Endothelial cell of umbilical vein (primary cell): Measurements from ENCODE around the gene QRFPR. TPM values are rescaled to one million over a fixed set of nuclear protein-coding genes. Genes with fewer than 3 reads are reported as not detected.
"Not testable (repeated sequence)": the region's sequence is repeated elsewhere in the genome, so short reads cannot be mapped to it uniquely, and the experiment has no call there.

ENCODE experiments used
- BruUV-seq: library from RNA; stranded (reverse); fragments of 400-500 nt; replicated peaks from 2 replicates; lab custom pipeline; 2021; lab: Mats Ljungman, UMichigan
- CTCF ChIA-PET: fragments of 300-600, 350-600 bp; sonication (Branson Sonifier 250); formaldehyde crosslinking; loops from one replicate; lab custom pipeline; 2021; ENCODE audit warnings: antibody characterized with exemption, inconsistent platforms; lab: Charles Lee
- POLR2A ChIA-PET: fragments of 300-600, 350-600 bp; sonication (Branson Sonifier 250); formaldehyde crosslinking; loops from one replicate; lab custom pipeline; 2021; ENCODE audit warnings: antibody characterized with exemption, inconsistent platforms; lab: Charles Lee
- DNase-seq: peaks from one replicate; pipeline ENCODE4 v3.0.0-alpha.2; 2011; ENCODE audit warnings: low read depth, low spot score
- FAIRE-seq: peaks from 2 replicates; lab custom pipeline; 2011; peaks lifted over from hg19 to GRCh38; lab: Jason Lieb, UNC
- H2AFZ ChIP-seq: 2 replicates; pipeline ENCODE4 v1.6.0; 2012; ENCODE audit warnings: low read depth, low read length, control low read depth, inconsistent platforms
- H3K27ac ChIP-seq: 2 replicates; pipeline ENCODE4 v1.5.1; 2011; ENCODE audit warnings: low read depth, mild to moderate bottlenecking, control low read depth, low read length, moderate library complexity; ENCODE audit not compliant: insufficient read depth
- H3K27me3 ChIP-seq, 2 experiments: 2 replicates each; pipeline versions ENCODE4 v1.6.0 to v1.6.1; 2011; ENCODE audit warnings: low read length in 2 of 2, mixed read lengths in 1 of 2; ENCODE audit not compliant: control insufficient read depth in 2 of 2, insufficient read depth in 2 of 2
- H3K36me3 ChIP-seq, 2 experiments: 2 replicates in 1 of 2; 3 replicates in 1 of 2; pipeline ENCODE4 v1.5.1; 2011; ENCODE audit warnings: low read length in 2 of 2, mild to moderate bottlenecking in 1 of 2, moderate library complexity in 1 of 2; ENCODE audit not compliant: control insufficient read depth in 2 of 2, insufficient read depth in 2 of 2; ENCODE audit errors: extremely low read depth in 1 of 2
- H3K4me1 ChIP-seq: 3 replicates; pipeline ENCODE4 v1.5.1; 2011; ENCODE audit warnings: mild to moderate bottlenecking, low read length; ENCODE audit not compliant: control insufficient read depth, insufficient read depth; ENCODE audit errors: extremely low read depth
- H3K4me2 ChIP-seq: 2 replicates; pipeline ENCODE4 v1.6.1; 2011; ENCODE audit warnings: low read length, control low read depth, mixed read lengths; ENCODE audit not compliant: insufficient read depth
- H3K4me3 ChIP-seq, 3 experiments: fragments of 200-600 bp in 1 of 3; sonication (generic), shearing (Covaris generic) in 1 of 3; replicated peaks in 1 of 3; 2 replicates each; pipeline ENCODE4 v1.5.1; 2011 to 2016; ENCODE audit warnings: control low read depth in 3 of 3, low read length in 3 of 3, mild to moderate bottlenecking in 2 of 3, inconsistent platforms in 1 of 3, low read depth in 1 of 3, moderate library complexity in 1 of 3; ENCODE audit not compliant: insufficient read depth in 1 of 3
- H3K79me2 ChIP-seq: 2 replicates; pipeline ENCODE4 v1.6.0; 2012; ENCODE audit warnings: low read length, inconsistent platforms; ENCODE audit not compliant: control insufficient read depth, insufficient read depth
- H3K9ac ChIP-seq: replicated peaks from 2 replicates; pipeline ENCODE3; 2011; ENCODE audit warnings: low read length, control low read depth; ENCODE audit not compliant: insufficient read depth; ENCODE audit errors: extremely low read depth
- H3K9me1 ChIP-seq: replicated peaks from 3 replicates; pipeline ENCODE4 v1.6.0; 2011; ENCODE audit warnings: mild to moderate bottlenecking, low read length; ENCODE audit not compliant: control insufficient read depth, insufficient read depth; ENCODE audit errors: extremely low read depth
- H3K9me3 ChIP-seq: replicated peaks from 2 replicates; pipeline ENCODE4 v1.5.1; 2012; ENCODE audit warnings: low read length, inconsistent platforms; ENCODE audit not compliant: control insufficient read depth, insufficient read depth
- H4K20me1 ChIP-seq: replicated peaks from 2 replicates; pipeline ENCODE3; 2011; ENCODE audit warnings: mild to moderate bottlenecking, low read length; ENCODE audit not compliant: control insufficient read depth, insufficient read depth; ENCODE audit errors: extremely low read depth
- CTCF ChIP-seq, 2 donors: IDR thresholded peaks; 1 replicate in 1 of 2; 2 replicates in 1 of 2; pipeline ENCODE4 v1.5.1; 2011; ENCODE audit warnings: low read length in 2 of 2, mild to moderate bottlenecking in 2 of 2, moderate library complexity in 2 of 2, control low read depth in 1 of 2, inconsistent platforms in 1 of 2, low read depth in 1 of 2; ENCODE audit not compliant: insufficient read depth in 1 of 2; ENCODE audit errors: extremely low read depth in 1 of 2
- POLR2AphosphoS5 ChIP-seq: IDR thresholded peaks from 2 replicates; pipeline ENCODE4 v1.6.1; 2012; ENCODE audit warnings: low read depth, mild to moderate bottlenecking, control low read depth, low read length, moderate library complexity; ENCODE audit not compliant: insufficient read depth
- dilution Hi-C: fragments of 300-500 bp; cut with MboI; formaldehyde crosslinking; loops from one replicate; pipeline ENCODE4 v1.15.0; 2019; ENCODE audit warnings: low sequenced_read_pairs; ENCODE audit not compliant: extremely low pct_ligation_motif_present
- intact Hi-C: fragments of 100-400 bp; cut with micrococcal nuclease; formaldehyde crosslinking; loops from one replicate; pipeline ENCODE4 v1.10.0; 2022
- polyA plus RNA-seq, 4 experiments: library from polyadenylated mRNA; depleted of rRNA in 3 of 4; stranded (reverse) in 3 of 4; unstranded in 1 of 4; fragments of >200 nt; gene quantifications; 2 replicates each; pipeline versions ENCODE4 v1.2.1 to v1.2.3, GENCODE V29; 2011 to 2012; ENCODE audit warnings: missing spikeins in 1 of 4
- total RNA-seq: library from RNA; stranded (reverse); gene quantifications from 2 replicates; pipeline ENCODE4 v1.2.3, GENCODE V29; 2021
- TF ChIP-seq, protein P1 (sequence below): IDR thresholded peaks from 2 replicates; pipeline ENCODE4 v1.6.1; 2011; ENCODE audit not compliant: insufficient read depth, insufficient read length

Gene QRFPR
- total and polyA plus RNA-seq, 2 donors (not counting 3 experiments of a cell fraction or from before 2014, with no cell fraction given), result not detected

DNA sequence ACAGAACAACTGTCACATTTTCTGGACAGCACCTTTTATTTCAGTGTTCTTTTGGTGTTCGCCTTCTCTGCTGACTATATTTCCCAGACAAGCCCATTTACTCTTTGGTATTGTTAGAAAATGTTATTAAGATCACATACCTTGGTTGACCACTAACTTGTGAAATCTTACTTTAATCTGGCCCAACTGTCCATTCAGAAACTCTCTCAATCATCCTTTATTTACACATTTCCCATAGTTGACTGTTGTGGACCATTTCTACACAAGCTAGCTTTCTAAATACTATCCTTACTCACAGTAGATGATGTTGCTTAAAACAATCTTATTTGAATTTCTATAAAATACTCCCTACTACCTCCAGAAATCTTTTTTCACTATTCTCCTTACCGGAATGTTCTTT lies 64.7 kb downstream of the QRFPR start:
- CTCF ChIA-PET, result no interaction called here
- dilution Hi-C loops, result no loop called here
- POLR2A ChIA-PET, result no interaction called here

DNA sequence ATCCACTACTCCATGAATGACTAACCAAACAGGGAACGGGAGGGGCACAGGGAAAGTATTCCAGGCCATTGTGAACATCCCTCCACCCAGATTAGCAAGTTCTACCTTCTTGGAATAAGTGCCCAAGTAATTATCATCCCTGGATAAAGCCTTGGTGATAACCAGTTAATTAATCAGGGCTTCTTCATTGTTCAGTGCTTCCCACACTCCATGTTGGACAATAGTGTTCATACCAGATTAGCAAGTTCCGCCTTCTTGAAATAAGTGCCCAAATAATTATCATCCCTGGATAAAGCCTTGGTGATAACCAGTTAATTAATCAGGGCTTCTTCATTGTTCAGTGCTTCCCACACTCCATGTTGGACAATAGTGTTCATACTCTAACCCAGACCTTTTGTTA lies 67.4 kb downstream of the QRFPR start:
- H3K9me1 ChIP-seq, H3K27ac ChIP-seq, H3K9me3 ChIP-seq, dilution Hi-C loops, BruUV-seq, intact Hi-C loops, DNase-seq, H2AFZ ChIP-seq, H3K79me2 ChIP-seq, H3K4me3 ChIP-seq, H3K36me3 ChIP-seq, H3K4me1 ChIP-seq, H3K27me3 ChIP-seq, FAIRE-seq, H3K9ac ChIP-seq, H3K4me2 ChIP-seq, H4K20me1 ChIP-seq, POLR2A ChIA-PET, CTCF ChIA-PET: not testable (repeated sequence)

More for the DNA sequence above, 64.7 kb downstream of the QRFPR start:
- Histone ChIP-seq H3K79me2 (no peaks in the 10 kb centered on the region), H2AFZ (no peak overlapping the region), H3K36me3 (no peaks in the 10 kb centered on the region), H3K9ac (no peak overlapping the region), H4K20me1 (no peaks in the 10 kb centered on the region), H3K27me3 (no peaks in the 10 kb centered on the region), H3K27ac (no peak overlapping the region), H3K4me1 (no peaks in the 10 kb centered on the region), H3K4me2 (no peak overlapping the region), H3K9me1 (no peaks in the 10 kb centered on the region), H3K4me3 (no peak overlapping the region), H3K9me3 (no peaks in the 10 kb centered on the region)
- no TSS peak for BruUV-seq
- FAIRE-seq (no peak), DNase-seq (no peak)
- intact Hi-C loops, result no loop called here
- TF ChIP-seq CTCF (IDR thresholded peaks at IDR 0.05; ENCODE audit: extremely low read depth in 1 of 2, insufficient read depth in 1 of 2, low read depth in 1 of 2, low read length in 2 of 2), result no peak
- no peak for TF ChIP-seq POLR2AphosphoS5
- TF ChIP-seq, protein P1, sequence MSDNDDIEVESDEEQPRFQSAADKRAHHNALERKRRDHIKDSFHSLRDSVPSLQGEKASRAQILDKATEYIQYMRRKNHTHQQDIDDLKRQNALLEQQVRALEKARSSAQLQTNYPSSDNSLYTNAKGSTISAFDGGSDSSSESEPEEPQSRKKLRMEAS, result no peak
